AG09319 (cell line): Measurements from ENCODE around the gene CACNB2.

ENCODE experiments used
- DNase-seq: peaks from one replicate; pipeline ENCODE4 v3.0.0-alpha.2; 2010; ENCODE audit warnings: low read depth; ENCODE audit errors: extremely low read depth
- TF ChIP-seq, protein P1 (sequence below): IDR thresholded peaks from 2 replicates; pipeline ENCODE4 v1.5.1; 2011; ENCODE audit warnings: low read depth, mild to moderate bottlenecking, inconsistent platforms, low read length, moderate library complexity

The CACNB2 gene

GRCh38 chr10:18483516-18484186 is 343.4 kb downstream of the CACNB2 start:
- TF ChIP-seq, protein P1, sequence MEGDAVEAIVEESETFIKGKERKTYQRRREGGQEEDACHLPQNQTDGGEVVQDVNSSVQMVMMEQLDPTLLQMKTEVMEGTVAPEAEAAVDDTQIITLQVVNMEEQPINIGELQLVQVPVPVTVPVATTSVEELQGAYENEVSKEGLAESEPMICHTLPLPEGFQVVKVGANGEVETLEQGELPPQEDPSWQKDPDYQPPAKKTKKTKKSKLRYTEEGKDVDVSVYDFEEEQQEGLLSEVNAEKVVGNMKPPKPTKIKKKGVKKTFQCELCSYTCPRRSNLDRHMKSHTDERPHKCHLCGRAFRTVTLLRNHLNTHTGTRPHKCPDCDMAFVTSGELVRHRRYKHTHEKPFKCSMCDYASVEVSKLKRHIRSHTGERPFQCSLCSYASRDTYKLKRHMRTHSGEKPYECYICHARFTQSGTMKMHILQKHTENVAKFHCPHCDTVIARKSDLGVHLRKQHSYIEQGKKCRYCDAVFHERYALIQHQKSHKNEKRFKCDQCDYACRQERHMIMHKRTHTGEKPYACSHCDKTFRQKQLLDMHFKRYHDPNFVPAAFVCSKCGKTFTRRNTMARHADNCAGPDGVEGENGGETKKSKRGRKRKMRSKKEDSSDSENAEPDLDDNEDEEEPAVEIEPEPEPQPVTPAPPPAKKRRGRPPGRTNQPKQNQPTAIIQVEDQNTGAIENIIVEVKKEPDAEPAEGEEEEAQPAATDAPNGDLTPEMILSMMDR: no peak
- DNase-seq: no peak

GRCh38 chr10:18486438-18486837 is 346.2 kb downstream of the CACNB2 start:
- TF ChIP-seq, protein P1: no peak
- no peak for DNase-seq

DNA sequence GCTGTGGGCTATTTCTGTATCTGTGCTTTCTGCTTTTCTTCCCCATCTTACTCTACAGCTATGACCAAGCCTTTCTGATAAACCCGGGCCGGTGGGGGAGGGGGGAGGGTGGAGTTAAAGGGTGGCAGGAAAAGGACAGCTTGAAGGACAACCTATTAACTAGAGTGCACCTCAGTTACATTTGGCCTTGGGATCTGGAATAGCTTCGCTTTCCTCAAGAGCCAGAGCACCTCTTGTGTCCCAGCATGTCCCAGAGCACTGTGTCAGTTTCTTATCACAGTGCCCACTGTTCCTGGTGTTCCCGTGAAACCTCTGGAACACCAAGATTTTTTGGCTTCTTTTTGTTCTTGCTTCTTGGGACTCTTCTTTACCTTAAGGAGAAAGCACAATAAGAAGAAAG is 350.5 kb downstream of the CACNB2 start:
- TF ChIP-seq, protein P1: no peak

GRCh38 chr10:18497806-18498369 is 357.7 kb downstream of the CACNB2 start:
- TF ChIP-seq, protein P1: no peak
- no peak for DNase-seq

More for the DNA sequence above, 350.5 kb downstream of the CACNB2 start:
- DNase-seq: no peak

DNA sequence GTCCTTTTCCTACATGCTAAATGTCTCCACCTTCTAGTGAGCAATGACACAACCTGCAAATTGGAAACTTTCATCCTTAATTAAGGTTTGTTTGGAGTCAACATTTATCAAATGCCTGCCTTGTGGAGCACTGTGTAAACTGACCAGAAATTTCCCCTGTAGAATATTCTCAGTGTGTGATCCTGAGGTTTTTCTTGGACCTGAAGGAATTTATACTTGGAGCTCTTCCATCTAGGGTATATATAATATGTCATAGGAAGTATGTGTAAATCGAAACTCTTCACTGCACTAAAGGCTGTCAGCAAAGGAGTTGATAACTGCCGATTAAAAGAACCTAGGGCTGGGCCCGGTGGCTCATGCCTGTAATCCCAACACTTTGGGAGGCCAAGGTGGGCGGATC is 358.8 kb downstream of the CACNB2 start:
- no peak for DNase-seq
- TF ChIP-seq, protein P1: no peak

DNA sequence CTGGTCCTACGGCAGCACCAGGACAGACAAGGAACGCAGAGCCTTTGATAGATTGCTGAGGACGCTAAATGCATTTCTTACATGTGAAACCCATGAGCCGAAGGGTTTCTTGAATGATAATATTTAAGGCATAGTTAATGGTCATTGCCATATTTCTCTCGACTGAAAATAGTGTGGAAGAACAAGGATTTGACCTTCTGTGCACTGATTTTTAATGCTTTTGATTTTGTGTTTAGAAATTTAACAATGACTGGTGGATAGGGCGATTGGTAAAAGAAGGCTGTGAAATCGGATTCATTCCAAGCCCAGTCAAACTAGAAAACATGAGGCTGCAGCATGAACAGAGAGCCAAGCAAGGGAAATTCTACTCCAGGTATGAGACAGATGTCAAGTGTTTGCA is 360.4 kb downstream of the CACNB2 start:
- TF ChIP-seq, protein P1: no peak
- no peak for DNase-seq

DNA sequence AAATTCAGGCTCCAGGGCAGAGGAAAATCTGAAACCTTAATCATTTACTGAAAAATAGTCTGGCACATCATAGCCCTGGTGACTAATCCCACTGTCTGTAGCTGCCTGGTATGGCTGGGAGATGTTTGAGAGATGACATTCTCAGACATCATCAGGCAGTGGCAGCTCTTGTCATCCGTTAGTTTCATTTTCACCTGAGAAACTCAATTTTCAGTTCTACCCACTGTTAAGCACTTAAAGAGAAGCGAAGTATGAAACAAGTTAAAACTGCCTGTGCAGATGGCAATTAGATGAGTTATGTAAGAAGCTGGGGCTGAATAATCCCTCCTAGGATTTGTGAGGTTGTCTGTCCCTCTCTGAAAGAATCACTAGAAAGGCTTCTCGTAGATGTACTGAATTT is 361.0 kb downstream of the CACNB2 start:
- TF ChIP-seq, protein P1: no peak
- peak; percentile 3 for DNase-seq
